Measurements from ENCODE around the gene TANC1.

Gene TANC1

DNA sequence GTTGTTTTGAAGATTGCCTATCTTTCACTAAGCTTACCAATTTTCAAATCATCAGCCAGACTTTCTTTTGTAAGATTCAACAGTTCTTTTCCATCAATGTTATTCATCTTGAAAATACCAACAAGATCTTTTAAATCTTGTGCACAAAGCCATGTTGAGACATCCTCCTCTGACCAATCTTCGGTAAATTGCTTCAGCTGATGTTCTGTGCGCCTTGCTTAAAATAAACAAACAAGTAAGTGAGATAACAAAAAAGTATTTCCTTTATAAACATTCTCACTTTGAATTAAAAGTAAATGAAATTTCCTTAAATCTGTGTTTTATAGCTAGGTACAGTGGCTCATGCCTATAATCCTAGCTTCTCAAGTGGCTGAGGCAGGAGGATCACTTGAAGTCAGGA is 287.7 kb downstream of the TANC1 start:
- no peak for DNase-seq (ENCODE audit: insufficient read length, low spot score)
- TF ChIP-seq, protein P1, sequence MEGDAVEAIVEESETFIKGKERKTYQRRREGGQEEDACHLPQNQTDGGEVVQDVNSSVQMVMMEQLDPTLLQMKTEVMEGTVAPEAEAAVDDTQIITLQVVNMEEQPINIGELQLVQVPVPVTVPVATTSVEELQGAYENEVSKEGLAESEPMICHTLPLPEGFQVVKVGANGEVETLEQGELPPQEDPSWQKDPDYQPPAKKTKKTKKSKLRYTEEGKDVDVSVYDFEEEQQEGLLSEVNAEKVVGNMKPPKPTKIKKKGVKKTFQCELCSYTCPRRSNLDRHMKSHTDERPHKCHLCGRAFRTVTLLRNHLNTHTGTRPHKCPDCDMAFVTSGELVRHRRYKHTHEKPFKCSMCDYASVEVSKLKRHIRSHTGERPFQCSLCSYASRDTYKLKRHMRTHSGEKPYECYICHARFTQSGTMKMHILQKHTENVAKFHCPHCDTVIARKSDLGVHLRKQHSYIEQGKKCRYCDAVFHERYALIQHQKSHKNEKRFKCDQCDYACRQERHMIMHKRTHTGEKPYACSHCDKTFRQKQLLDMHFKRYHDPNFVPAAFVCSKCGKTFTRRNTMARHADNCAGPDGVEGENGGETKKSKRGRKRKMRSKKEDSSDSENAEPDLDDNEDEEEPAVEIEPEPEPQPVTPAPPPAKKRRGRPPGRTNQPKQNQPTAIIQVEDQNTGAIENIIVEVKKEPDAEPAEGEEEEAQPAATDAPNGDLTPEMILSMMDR (IDR thresholded peaks at IDR 0.05; ENCODE audit: insufficient read depth, missing control alignments), result no peak
- no peak for FAIRE-seq

DNA sequence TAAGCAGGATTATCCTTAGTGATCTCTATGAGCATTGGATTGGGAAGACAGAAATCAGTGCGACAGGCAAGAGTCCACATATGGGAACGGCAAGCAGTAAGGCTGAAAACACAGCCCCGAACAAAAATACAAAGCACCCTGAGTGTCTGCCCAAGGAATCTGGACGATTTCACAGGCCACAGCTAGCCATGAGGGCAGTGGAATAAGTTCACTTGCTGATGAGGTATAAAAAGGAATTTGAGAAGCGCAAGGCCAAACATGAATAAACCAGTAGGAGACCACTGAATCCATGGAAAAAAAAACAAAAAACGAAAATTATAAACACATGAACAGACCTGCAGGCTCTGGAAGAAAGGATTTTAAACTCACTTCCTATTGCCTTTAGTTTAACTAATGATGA is 293.8 kb downstream of the TANC1 start:
- FAIRE-seq, result peak; percentile 64
- TF ChIP-seq, protein P1 (IDR thresholded peaks at IDR 0.05; ENCODE audit: insufficient read depth, missing control alignments), result no peak
- no peak for DNase-seq (ENCODE audit: insufficient read length, low spot score)

DNA sequence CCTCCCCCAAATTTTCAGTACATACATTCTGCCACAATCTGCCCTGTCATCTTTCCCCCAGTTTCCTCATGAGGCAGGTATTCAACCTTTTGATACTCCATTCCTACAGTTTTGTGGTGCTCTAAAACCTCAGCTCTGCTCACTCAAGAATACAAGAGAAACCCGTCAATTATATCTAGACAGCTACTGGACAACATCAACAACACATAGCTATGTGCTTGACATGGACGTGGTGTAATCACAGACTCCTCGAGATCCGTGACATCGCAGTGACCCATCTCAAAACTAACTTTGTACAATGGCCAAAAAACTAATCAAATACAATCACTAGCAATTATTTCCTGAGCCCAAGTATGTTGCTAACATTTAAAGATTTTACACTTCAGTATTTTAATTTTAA is 294.5 kb downstream of the TANC1 start:
- FAIRE-seq (no peak), DNase-seq (ENCODE audit: insufficient read length, low spot score) (no peak)
- TF ChIP-seq, protein P1 (IDR thresholded peaks at IDR 0.05; ENCODE audit: insufficient read depth, missing control alignments), result no peak

DNA sequence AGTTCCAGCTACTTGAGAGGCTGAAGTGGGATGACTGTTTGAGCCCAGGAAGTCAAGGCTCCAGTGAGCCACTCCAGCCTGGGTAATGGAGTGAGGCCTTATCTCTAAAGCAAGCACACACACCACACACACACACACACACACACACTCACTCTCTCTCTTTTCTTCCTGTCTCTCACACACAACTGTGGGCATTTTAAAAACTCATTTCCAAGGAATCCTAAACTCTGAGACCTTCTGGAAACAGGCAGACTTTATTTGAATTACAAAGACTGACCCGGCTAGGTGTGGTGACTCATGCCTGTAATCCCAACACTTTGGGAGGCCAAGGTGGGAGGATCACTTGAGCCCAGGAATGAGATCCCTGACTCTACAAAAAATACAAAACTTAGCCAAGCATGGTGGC is 296.7 kb downstream of the TANC1 start:
- FAIRE-seq (no peak), DNase-seq (ENCODE audit: insufficient read length, low spot score) (no peak)
- TF ChIP-seq, protein P1 (IDR thresholded peaks at IDR 0.05; ENCODE audit: insufficient read depth, missing control alignments), result no peak

DNA sequence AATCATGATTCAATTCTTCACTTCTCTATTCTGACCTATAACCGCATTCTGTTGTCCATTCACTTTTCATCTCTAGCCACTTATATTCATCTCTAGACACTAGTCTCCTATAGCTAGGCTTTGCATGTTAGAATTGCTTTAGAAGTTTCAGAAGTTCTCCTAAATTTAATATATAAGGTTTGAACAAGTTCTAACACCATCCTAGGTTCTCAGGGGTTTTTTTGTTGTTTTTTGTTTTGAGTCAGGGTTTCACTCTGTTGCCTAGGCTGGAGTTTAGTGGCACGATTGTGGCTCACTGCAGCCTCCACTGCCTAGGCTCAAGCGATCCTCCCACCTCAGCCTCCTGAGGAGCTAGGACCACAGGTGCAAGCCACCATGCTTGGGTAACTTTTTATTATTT is 298.1 kb downstream of the TANC1 start:
- TF ChIP-seq, protein P1 (IDR thresholded peaks at IDR 0.05; ENCODE audit: insufficient read depth, missing control alignments), result no peak
- no peak for DNase-seq (ENCODE audit: insufficient read length, low spot score)
- FAIRE-seq, result no peak

DNA sequence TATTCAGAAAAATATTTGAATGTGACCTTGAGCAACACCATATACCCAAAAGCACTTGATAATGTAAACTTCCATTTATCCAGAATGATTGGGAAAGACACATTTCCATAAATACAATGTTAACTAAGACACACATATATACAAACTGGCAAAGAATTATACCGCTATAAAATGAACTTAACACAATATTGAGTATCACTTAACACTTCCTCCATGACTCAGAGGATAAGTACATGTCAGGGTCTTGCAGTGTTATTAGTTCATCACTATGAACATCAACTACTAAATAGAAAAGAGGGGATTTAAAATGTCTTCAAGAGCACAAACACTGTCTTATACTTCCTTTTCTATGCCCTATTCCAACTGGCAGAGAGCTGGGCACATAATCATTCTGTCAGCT is 299.5 kb downstream of the TANC1 start:
- TF ChIP-seq, protein P1 (IDR thresholded peaks at IDR 0.05; ENCODE audit: insufficient read depth, missing control alignments), result no peak
- no peak for FAIRE-seq
- no peak for DNase-seq (ENCODE audit: insufficient read length, low spot score)

DNA sequence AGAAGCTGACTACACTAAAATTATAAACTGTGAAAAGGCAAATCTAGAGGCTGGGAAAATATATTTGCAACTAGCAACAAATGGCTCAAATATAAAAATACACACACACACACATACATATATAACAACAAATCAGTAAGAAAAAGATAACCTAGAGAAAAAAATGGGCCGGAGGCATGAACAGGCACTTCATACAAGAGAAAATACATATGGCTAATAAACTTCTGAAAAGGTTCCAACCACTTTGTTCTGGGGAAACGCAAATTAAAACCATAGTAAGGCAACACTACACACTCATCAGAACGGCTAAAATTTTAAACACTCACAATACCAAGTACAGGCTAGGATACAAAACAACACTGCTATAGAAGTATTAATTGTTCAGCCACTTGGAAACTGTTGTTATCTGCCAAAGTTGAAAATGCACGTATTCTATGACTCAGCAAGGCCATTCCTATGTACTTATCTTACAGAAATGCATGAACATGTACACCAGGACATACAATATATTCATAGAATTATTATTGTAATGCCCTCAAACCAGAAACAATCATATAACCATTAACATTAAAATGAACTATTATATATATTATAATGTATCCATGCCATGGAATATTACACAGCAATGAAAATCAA is 302.4 kb downstream of the TANC1 start:
- FAIRE-seq, result no peak
- TF ChIP-seq, protein P1 (IDR thresholded peaks at IDR 0.05; ENCODE audit: insufficient read depth, missing control alignments), result no peak
- no peak for DNase-seq (ENCODE audit: insufficient read length, low spot score)
